ENCODE data around the gene TEX19. TPM values are rescaled to one million over a fixed set of nuclear protein-coding genes. Genes with fewer than 3 reads are reported as not detected.

The TEX19 gene
- total RNA-seq, 2 donors from 2014 or later, result 10.6 TPM; not detected in 1

DNA sequence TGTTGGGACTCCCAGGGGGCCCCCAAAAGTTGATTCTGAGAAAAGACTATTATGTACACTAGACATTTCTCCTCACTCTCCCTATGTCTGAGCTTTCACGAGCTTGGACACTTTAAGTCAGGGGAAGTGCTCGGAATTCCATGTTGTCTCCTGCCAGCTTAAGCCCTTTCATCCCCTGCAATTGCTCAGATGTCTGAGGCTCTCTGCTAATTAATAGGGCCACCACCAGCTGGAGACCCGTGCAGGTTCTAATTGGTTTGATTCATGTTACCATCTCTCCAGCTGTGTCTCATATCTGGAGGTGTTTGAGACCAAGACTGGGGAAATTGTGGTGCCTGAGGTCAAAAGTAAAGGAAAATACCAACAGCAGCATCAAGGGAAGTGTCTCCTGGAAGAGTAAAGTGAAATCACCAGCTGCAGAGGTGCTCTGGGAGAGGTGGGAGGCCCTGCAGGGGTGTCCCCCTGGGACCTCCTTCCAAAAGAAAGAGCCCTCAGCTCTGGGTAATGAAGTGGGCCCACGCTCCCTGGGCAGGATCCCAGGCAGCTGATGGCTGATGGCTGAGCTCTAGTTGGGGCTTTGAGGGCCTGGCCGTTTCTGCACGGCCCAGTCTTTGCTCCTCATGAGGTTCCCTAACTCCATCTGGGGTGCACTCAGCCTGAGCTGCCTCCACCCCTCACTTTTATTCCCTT is 6.7 kb downstream of the TEX19 start:
- Histone ChIP-seq H3K4me1 (replicated peaks) (no peaks in the 10 kb centered on the region), H3K27ac (no peak overlapping the region), H3K9me3 (no peaks in the 10 kb centered on the region), H3K27me3 (replicated peaks; ENCODE audit: insufficient read depth) (peaks cover 3% of the 10 kb centered on the region), H3K4me3 (no peak overlapping the region), H3K36me3 (no peaks in the 10 kb centered on the region)
- no peak for DNase-seq (ENCODE audit: low spot score)
- intact Hi-C loops (cut with DNase I), result no loop called here
- WGBS, result 80% methylated on average over 6 of the region's 6 CpGs
- TF ChIP-seq POLR2AphosphoS5 (IDR thresholded peaks at IDR 0.05), result no peak
- no peak for TF ChIP-seq POLR2A (IDR thresholded peaks at IDR 0.05)
- TF ChIP-seq, protein P1, sequence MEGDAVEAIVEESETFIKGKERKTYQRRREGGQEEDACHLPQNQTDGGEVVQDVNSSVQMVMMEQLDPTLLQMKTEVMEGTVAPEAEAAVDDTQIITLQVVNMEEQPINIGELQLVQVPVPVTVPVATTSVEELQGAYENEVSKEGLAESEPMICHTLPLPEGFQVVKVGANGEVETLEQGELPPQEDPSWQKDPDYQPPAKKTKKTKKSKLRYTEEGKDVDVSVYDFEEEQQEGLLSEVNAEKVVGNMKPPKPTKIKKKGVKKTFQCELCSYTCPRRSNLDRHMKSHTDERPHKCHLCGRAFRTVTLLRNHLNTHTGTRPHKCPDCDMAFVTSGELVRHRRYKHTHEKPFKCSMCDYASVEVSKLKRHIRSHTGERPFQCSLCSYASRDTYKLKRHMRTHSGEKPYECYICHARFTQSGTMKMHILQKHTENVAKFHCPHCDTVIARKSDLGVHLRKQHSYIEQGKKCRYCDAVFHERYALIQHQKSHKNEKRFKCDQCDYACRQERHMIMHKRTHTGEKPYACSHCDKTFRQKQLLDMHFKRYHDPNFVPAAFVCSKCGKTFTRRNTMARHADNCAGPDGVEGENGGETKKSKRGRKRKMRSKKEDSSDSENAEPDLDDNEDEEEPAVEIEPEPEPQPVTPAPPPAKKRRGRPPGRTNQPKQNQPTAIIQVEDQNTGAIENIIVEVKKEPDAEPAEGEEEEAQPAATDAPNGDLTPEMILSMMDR (IDR thresholded peaks at IDR 0.05), result no peak

DNA sequence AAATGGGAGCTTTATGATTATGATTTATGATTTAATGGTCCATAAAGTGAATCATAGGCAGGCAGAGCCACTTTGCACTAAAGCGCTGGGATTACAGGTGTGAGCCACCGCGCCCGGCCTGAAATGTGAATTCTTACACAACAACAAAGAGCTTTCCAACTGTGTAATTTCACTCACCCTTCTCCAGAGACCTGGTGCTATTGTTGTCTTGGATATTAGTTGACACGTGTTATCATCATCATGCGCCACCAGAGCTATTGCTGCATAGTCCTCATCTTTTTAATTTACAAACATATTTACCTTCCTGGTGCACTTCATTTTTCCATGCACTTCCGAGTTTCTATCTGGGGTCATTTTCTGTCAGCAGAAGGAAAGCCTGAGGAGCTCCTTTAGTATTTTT is 7.7 kb downstream of the TEX19 start:
- Histone ChIP-seq H3K27ac (no peak overlapping the region), H3K9me3 (no peaks in the 10 kb centered on the region), H3K36me3 (no peaks in the 10 kb centered on the region), H3K4me1 (replicated peaks) (peaks cover 4% of the 10 kb centered on the region), H3K27me3 (replicated peaks; ENCODE audit: insufficient read depth) (peaks cover 8% of the 10 kb centered on the region), H3K4me3 (no peak overlapping the region)
- no peak for DNase-seq (ENCODE audit: low spot score)
- TF ChIP-seq, protein P1 (IDR thresholded peaks at IDR 0.05), result no peak
- TF ChIP-seq POLR2AphosphoS5 (IDR thresholded peaks at IDR 0.05) (no peak), POLR2A (IDR thresholded peaks at IDR 0.05) (no peak)
- 85% methylated on average over 7 of the region's 7 CpGs for WGBS
- intact Hi-C loops (cut with DNase I), result no loop called here

DNA sequence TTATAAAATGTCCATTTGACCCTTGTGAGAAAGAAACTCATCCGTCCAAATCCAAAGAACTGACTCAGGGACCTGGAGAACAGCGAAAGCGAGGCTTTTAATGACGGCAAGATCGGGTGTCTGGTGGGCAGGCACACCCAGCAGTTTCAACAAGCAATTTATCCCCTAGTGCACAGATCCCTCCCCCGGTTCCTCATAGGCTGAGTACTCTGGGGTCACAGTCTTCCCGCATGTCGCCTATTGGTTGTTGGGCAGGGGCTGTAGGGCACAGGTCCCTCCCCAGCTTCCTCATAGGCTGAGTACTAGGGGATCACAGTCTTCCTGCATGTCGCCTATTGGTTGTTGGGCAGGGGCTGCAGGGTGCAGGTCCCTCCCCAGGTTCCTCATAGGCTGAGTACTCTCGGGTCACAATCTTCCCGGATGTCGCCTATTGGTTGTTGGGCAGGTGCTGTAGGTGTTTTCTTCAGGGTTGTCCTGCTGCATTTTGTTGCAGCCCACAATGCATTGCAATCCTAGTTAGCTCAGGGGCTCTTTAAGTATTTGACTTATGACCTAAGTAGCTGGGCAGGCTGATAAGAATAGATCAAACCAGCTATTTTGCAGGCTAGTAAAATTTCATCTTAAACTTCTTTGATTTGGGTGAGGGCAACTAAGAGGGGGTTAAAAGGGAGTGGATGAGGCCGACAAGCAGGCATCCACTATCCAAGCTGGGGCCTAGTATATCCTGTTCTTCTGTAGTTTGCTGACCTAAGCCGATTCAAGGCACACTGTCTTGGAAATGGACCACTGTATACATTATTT is 8.9 kb downstream of the TEX19 start:
- H3K27ac ChIP-seq, result no peak overlapping the region
- no peak for DNase-seq (ENCODE audit: low spot score)
- intact Hi-C loops (cut with DNase I), result no loop called here
- H3K4me3 ChIP-seq, result no peak overlapping the region
- H3K9me3 ChIP-seq, result no peaks in the 10 kb centered on the region
- WGBS, result 84% methylated on average over 14 of the region's 14 CpGs
- peaks cover 4% of the 10 kb centered on the region for H3K4me1 ChIP-seq (replicated peaks)
- H3K36me3 ChIP-seq, result no peaks in the 10 kb centered on the region
- peaks cover 14% of the 10 kb centered on the region for H3K27me3 ChIP-seq (replicated peaks; ENCODE audit: insufficient read depth)
- TF ChIP-seq, protein P1 (IDR thresholded peaks at IDR 0.05), result no peak
- no peak for TF ChIP-seq POLR2AphosphoS5 (IDR thresholded peaks at IDR 0.05)
- no peak for TF ChIP-seq POLR2A (IDR thresholded peaks at IDR 0.05)

DNA sequence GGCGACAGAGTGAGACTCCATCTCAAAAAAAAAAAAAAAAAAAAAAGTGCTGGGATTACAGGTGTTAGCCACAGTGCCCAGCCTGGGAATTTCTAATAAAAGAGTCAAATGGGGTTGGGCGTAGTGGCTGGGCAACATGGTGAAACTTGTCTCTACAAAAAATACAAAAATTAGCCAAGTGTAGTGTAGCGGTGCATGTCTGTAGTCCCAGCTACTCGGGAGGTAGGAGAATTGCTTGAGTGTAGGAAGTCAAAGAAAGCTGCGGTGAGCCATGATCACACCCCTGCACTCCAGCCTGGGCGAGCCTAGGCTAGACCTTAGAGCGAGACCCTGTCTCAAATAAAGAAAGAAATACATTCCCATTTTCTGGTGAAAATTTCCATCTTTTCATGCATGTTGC is 10.2 kb downstream of the TEX19 start:
- intact Hi-C loops (cut with DNase I), result no loop called here
- no peaks in the 10 kb centered on the region for H3K36me3 ChIP-seq
- no peaks in the 10 kb centered on the region for H3K9me3 ChIP-seq
- WGBS, result 59% methylated on average over 7 of the region's 7 CpGs
- H3K4me3 ChIP-seq, result no peak overlapping the region
- H3K4me1 ChIP-seq (replicated peaks), result peaks cover 4% of the 10 kb centered on the region
- H3K27me3 ChIP-seq (replicated peaks; ENCODE audit: insufficient read depth), result peaks cover 16% of the 10 kb centered on the region
- no peak for DNase-seq (ENCODE audit: low spot score)
- no peak overlapping the region for H3K27ac ChIP-seq
- TF ChIP-seq POLR2A (IDR thresholded peaks at IDR 0.05), result no peak
- TF ChIP-seq, protein P1 (IDR thresholded peaks at IDR 0.05), result no peak
- no peak for TF ChIP-seq POLR2AphosphoS5 (IDR thresholded peaks at IDR 0.05)

All from prostate gland (tissue), 2 donors.